IMR-90 (cell line): Measurements from ENCODE around the gene CACNA1F. TPM values are rescaled to one million over a fixed set of nuclear protein-coding genes. Genes with fewer than 3 reads are reported as not detected.

Experiments used
- ATAC-seq: fragments of 200-7000 bp; cut with Tn5 transposase; 2 replicates; pipeline ENCODE4 v1.9.1; 2020; ENCODE audit warnings: low read depth, mild to moderate bottlenecking, moderate library complexity
- BruUV-seq: library from RNA; stranded (reverse); fragments of 400-500 nt; replicated peaks from 2 replicates; lab custom pipeline; 2021; lab: Mats Ljungman, UMichigan
- CTCF ChIA-PET: fragments of 300-600 bp; formaldehyde crosslinking; extraction: SDS; loops from one replicate; lab custom pipeline; 2021; ENCODE audit warnings: antibody characterized with exemption; lab: Yijun Ruan, JAX
- POLR2A ChIA-PET: fragments of 300-600 bp; sonication (Branson Sonifier 250); formaldehyde crosslinking; loops from one replicate; lab custom pipeline; 2022; ENCODE audit warnings: antibody characterized with exemption; ENCODE audit not compliant: unreplicated experiment; lab: Charles Lee
- DNase-seq: peaks from one replicate; pipeline ENCODE4 v3.0.0; 2013
- H2AFZ ChIP-seq: replicated peaks from 2 replicates; pipeline ENCODE3; 2013; ENCODE audit warnings: low read length, mild to moderate bottlenecking; ENCODE audit not compliant: poor library complexity
- H2AK5ac ChIP-seq: 2 replicates; pipeline ENCODE4 v1.6.1; 2013; ENCODE audit warnings: low read depth, low read length, inconsistent platforms
- H2AK9ac ChIP-seq: replicated peaks from 2 replicates; pipeline ENCODE3; 2013; ENCODE audit warnings: mild to moderate bottlenecking, low read depth, low read length, moderate library complexity; ENCODE audit not compliant: poor library complexity
- H2BK120ac ChIP-seq: 2 replicates; pipeline ENCODE4 v1.6.1; 2013; ENCODE audit warnings: low read depth, low read length, inconsistent platforms
- H2BK15ac ChIP-seq: 3 replicates; pipeline ENCODE4 v1.6.1; 2013; ENCODE audit warnings: low read depth, low read length, inconsistent platforms
- H2BK20ac ChIP-seq: 2 replicates; pipeline ENCODE4 v1.6.1; 2013; ENCODE audit warnings: low read depth, mild to moderate bottlenecking, inconsistent platforms, low read length, moderate library complexity
- H2BK5ac ChIP-seq: 2 replicates; pipeline ENCODE4 v1.6.1; 2013; ENCODE audit warnings: mild to moderate bottlenecking, low read depth, low read length, inconsistent platforms; ENCODE audit not compliant: poor library complexity, severe bottlenecking
- H3K14ac ChIP-seq: replicated peaks from 2 replicates; pipeline ENCODE4 v1.6.1; 2013; ENCODE audit warnings: low read depth, low read length, inconsistent platforms
- H3K18ac ChIP-seq: 2 replicates; pipeline ENCODE4 v1.6.1; 2013; ENCODE audit warnings: low read depth, low read length, control low read depth
- H3K23ac ChIP-seq: 2 replicates; pipeline ENCODE4 v1.6.1; 2013; ENCODE audit warnings: low read depth, low read length, inconsistent platforms
- H3K27ac ChIP-seq: 2 replicates; pipeline ENCODE4 v1.5.1; 2013; ENCODE audit warnings: mild to moderate bottlenecking, control low read depth, low read length; ENCODE audit not compliant: insufficient read depth
- H3K27me3 ChIP-seq: 2 replicates; pipeline ENCODE4 v1.6.1; 2013; ENCODE audit warnings: low read length; ENCODE audit not compliant: control insufficient read depth, insufficient read depth
- H3K36me3 ChIP-seq: 2 replicates; pipeline ENCODE4 v1.6.1; 2013; ENCODE audit warnings: low read length, mixed read lengths; ENCODE audit not compliant: control insufficient read depth, insufficient read depth
- H3K4ac ChIP-seq: 2 replicates; pipeline ENCODE4 v1.6.1; 2013; ENCODE audit warnings: low read depth, low read length, inconsistent platforms
- H3K4me1 ChIP-seq: 2 replicates; pipeline ENCODE4 v1.6.1; 2013; ENCODE audit warnings: low read length, mixed read lengths; ENCODE audit not compliant: control insufficient read depth, insufficient read depth
- H3K4me2 ChIP-seq: 2 replicates; pipeline ENCODE4 v1.6.1; 2013; ENCODE audit warnings: low read depth, mild to moderate bottlenecking, control low read depth, low read length, moderate library complexity
- H3K4me3 ChIP-seq: 2 replicates; pipeline ENCODE4 v1.5.1; 2013; ENCODE audit warnings: low read depth, mild to moderate bottlenecking, control low read depth, low read length, moderate library complexity; ENCODE audit not compliant: insufficient read depth
- H3K56ac ChIP-seq: 2 replicates; pipeline ENCODE4 v1.6.1; 2013; ENCODE audit warnings: low read length, inconsistent platforms; ENCODE audit not compliant: insufficient read depth; ENCODE audit errors: extremely low read depth
- H3K79me1 ChIP-seq, 2 experiments: 2 replicates each; pipeline ENCODE4 v1.6.1; 2013; ENCODE audit warnings: low read length in 2 of 2, inconsistent platforms in 1 of 2, low read depth in 1 of 2
- H3K9ac ChIP-seq: 2 replicates; pipeline ENCODE4 v1.6.1; 2013; ENCODE audit warnings: low read depth, low read length, control low read depth
- H3K9me1 ChIP-seq: 2 replicates; pipeline ENCODE4 v1.6.1; 2013; ENCODE audit warnings: low read length, inconsistent platforms; ENCODE audit not compliant: insufficient read depth
- H3K9me3 ChIP-seq: 2 replicates; pipeline ENCODE4 v1.6.1; 2013; ENCODE audit warnings: low read length; ENCODE audit not compliant: control insufficient read depth, insufficient read depth
- H4K20me1 ChIP-seq: 2 replicates; pipeline ENCODE4 v1.6.1; 2013; ENCODE audit warnings: low read length, inconsistent platforms; ENCODE audit not compliant: insufficient read depth
- H4K5ac ChIP-seq: 2 replicates; pipeline ENCODE4 v1.6.1; 2013; ENCODE audit warnings: mild to moderate bottlenecking, low read depth, low read length, control low read depth
- H4K8ac ChIP-seq, 2 experiments: 2 replicates each; pipeline ENCODE4 v1.6.1; 2013; ENCODE audit warnings: low read depth in 2 of 2, low read length in 2 of 2, control low read depth in 1 of 2, inconsistent platforms in 1 of 2
- H4K91ac ChIP-seq: 2 replicates; pipeline ENCODE4 v1.6.1; 2013; ENCODE audit warnings: low read depth, low read length, inconsistent platforms; ENCODE audit not compliant: insufficient read depth
- BHLHE40 ChIP-seq: fragments of 150-350 bp; IDR thresholded peaks from 2 replicates; pipeline ENCODE4 v1.6.1; 2016; ENCODE audit warnings: mild to moderate bottlenecking, low read depth, low read length
- CEBPB ChIP-seq: IDR thresholded peaks from 2 replicates; pipeline ENCODE4 v1.6.1; 2012; ENCODE audit warnings: low read depth, low read length, improper control_type of control experiment
- CHD1 ChIP-seq: IDR thresholded peaks from 2 replicates; pipeline ENCODE4 v1.6.1; 2012; ENCODE audit warnings: low read depth, low read length, improper control_type of control experiment
- CTCF ChIP-seq: conservative IDR thresholded peaks from 2 replicates; pipeline ENCODE4 v1.5.1; 2012; ENCODE audit warnings: mild to moderate bottlenecking, low read depth, low read length, improper control_type of control experiment
- ELK1 ChIP-seq: fragments of 150-350 bp; IDR thresholded peaks from 2 replicates; pipeline ENCODE4 v1.6.1; 2016; ENCODE audit warnings: low read depth, mild to moderate bottlenecking, low read length, moderate library complexity, borderline replicate concordance
- FOS ChIP-seq: fragments of 150-350 bp; IDR thresholded peaks from 2 replicates; pipeline ENCODE4 v1.6.1; 2016; ENCODE audit warnings: low read depth, low read length
- MAFK ChIP-seq: IDR thresholded peaks from 2 replicates; pipeline ENCODE4 v1.6.1; 2012; ENCODE audit warnings: low read depth, low read length, improper control_type of control experiment
- MAZ ChIP-seq: IDR thresholded peaks from 2 replicates; pipeline ENCODE4 v1.6.1; 2012; ENCODE audit warnings: low read depth, mild to moderate bottlenecking, low read length, improper control_type of control experiment, moderate library complexity, borderline replicate concordance
- MXI1 ChIP-seq: IDR thresholded peaks from 2 replicates; pipeline ENCODE4 v1.6.1; 2012; ENCODE audit warnings: low read depth, mild to moderate bottlenecking, low read length, moderate library complexity, borderline replicate concordance
- NFE2L2 ChIP-seq: fragments of 150-350 bp; IDR thresholded peaks from 2 replicates; pipeline ENCODE4 v1.6.1; 2016; ENCODE audit warnings: low read depth, mild to moderate bottlenecking, low read length
- POLR2A ChIP-seq: IDR thresholded peaks from 2 replicates; pipeline ENCODE4 v1.6.1; 2012; ENCODE audit warnings: mild to moderate bottlenecking, low read depth, low read length
- RCOR1 ChIP-seq: IDR thresholded peaks from 2 replicates; pipeline ENCODE4 v1.6.1; 2012; ENCODE audit warnings: mild to moderate bottlenecking, low read length, improper control_type of control experiment; ENCODE audit not compliant: insufficient replicate concordance
- RFX5 ChIP-seq: IDR thresholded peaks from 2 replicates; pipeline ENCODE4 v1.8.0; 2012; ENCODE audit warnings: low read depth, mild to moderate bottlenecking, low read length, moderate library complexity
- USF2 ChIP-seq: fragments of 150-350 bp; IDR thresholded peaks from 2 replicates; pipeline ENCODE4 v1.6.1; 2017; ENCODE audit warnings: mild to moderate bottlenecking, antibody characterized with exemption, low read length, low read depth
- WGBS, 2 experiments: methylation state at CpG; one replicate each; pipeline versions ENCODE4 v1.1.5 to v1.1.7; 2013; ENCODE audit warnings: missing lambda C conversion rate in 2 of 2; ENCODE audit not compliant: insufficient read length in 1 of 2; ENCODE audit errors: extremely low coverage in 2 of 2; 5-methylcytosine and 5-hydroxymethylcytosine counted together
- dilution Hi-C: fragments of 300-500 bp; cut with HindIII; formaldehyde crosslinking; loops from one replicate; pipeline ENCODE4 v1.14.3; 2018; ENCODE audit warnings: low sequenced_read_pairs; ENCODE audit not compliant: unreplicated experiment
- in situ Hi-C: fragments of 300-500 bp; cut with MboI; formaldehyde crosslinking; loops from 3 replicates; pipeline ENCODE4 v1.14.3; 2019; ENCODE audit warnings: low sequenced_read_pairs, inconsistent platforms, mixed read lengths
- intact Hi-C: fragments of 100-400 bp; cut with micrococcal nuclease; formaldehyde crosslinking; loops from 2 replicates; pipeline ENCODE4 v1.10.0; 2022
- polyA plus RNA-seq, 3 experiments: library from polyadenylated mRNA; depleted of rRNA; stranded (reverse); fragments of >200 nt; gene quantifications; 2 replicates each; pipeline ENCODE4 v1.2.3, GENCODE V29; 2012; ENCODE audit warnings: low replicate concordance in 1 of 3
- total RNA-seq: library from RNA; depleted of rRNA; stranded (reverse); fragments of >200 nt; gene quantifications from 2 replicates; pipeline ENCODE4 v1.2.3, GENCODE V29; 2012

The CACNA1F gene
- total and polyA plus RNA-seq, 2 of the 4 experiments (the other 2 are of a cell fraction): not detected

- Histone ChIP-seq H2AFZ (no peak overlapping the region), H3K4me3 (no peak overlapping the region), H3K56ac (no peak overlapping the region), H3K14ac (no peak overlapping the region), H3K9me3 (no peaks in the 10 kb centered on the region), H2AK9ac (no peak overlapping the region), H3K36me3 (no peaks in the 10 kb centered on the region), H3K27me3 (peaks cover 4% of the 10 kb centered on the region; the same call in 1 of the 2 replicates), H4K5ac (no peak overlapping the region), H3K27ac (no peak overlapping the region), H3K4me2 (no peak overlapping the region), H4K8ac (no peak overlapping the region), H3K9ac (no peak overlapping the region), H2BK15ac (no peak overlapping the region), H4K20me1 (no peaks in the 10 kb centered on the region), H4K91ac (no peak overlapping the region), H2BK120ac (no peak overlapping the region), H3K4me1 (no peaks in the 10 kb centered on the region), H3K4ac (no peak overlapping the region), H2BK20ac (no peak overlapping the region), H2AK5ac (no peak overlapping the region), H3K18ac (no peak overlapping the region), H3K9me1 (no peaks in the 10 kb centered on the region), H2BK5ac (no peak overlapping the region), H3K23ac (no peak overlapping the region), H3K79me1 (no peaks in the 10 kb centered on the region)
- POLR2A ChIA-PET: no interaction called here
- TF ChIP-seq MAZ: no peak
- no peak for TF ChIP-seq FOS
- no peak for TF ChIP-seq NFE2L2
- no peak for TF ChIP-seq CEBPB
- TF ChIP-seq RCOR1: no peak
- no peak for TF ChIP-seq CTCF
- TF ChIP-seq BHLHE40: no peak
- no peak for TF ChIP-seq USF2
- TF ChIP-seq POLR2A: no peak
- no peak for TF ChIP-seq MAFK
- no peak for TF ChIP-seq RFX5
- no peak for TF ChIP-seq CHD1
- no peak for TF ChIP-seq MXI1
- no peak for TF ChIP-seq ELK1
- DNase-seq: no peak
- BruUV-seq: no TSS peak
- in situ Hi-C loops (no loop called here), intact Hi-C loops (no loop called here), dilution Hi-C loops (no loop called here)
- no CpG with 5 or more reads among the region's 13 CpGs for WGBS, 2 experiments
- CTCF ChIA-PET: no interaction called here
- ATAC-seq: no peak
Measured at GRCh38 chrX:49197543-49198087, 35.5 kb downstream of the CACNA1F start.
